Lower leg skin (tissue), 3 donors: ENCODE results near the gene RASGEF1B.

Experiments
- CTCF ChIP-seq, 3 donors: fragments of 450-650 bp; IDR thresholded peaks; one replicate each; pipeline ENCODE4 v1.5.1; 2016; ENCODE audit warnings: antibody characterized with exemption in 3 of 3, mild to moderate bottlenecking in 3 of 3, moderate library complexity in 2 of 3
- POLR2A ChIP-seq, 2 donors: fragments of 450-650 bp; IDR thresholded peaks; one replicate each; pipeline ENCODE4 v1.6.1; 2016 to 2017; ENCODE audit warnings: antibody characterized with exemption in 2 of 2, mild to moderate bottlenecking in 1 of 2, moderate library complexity in 1 of 2

- TF ChIP-seq CTCF (IDR thresholded peaks at IDR 0.05) (no peak), POLR2A (IDR thresholded peaks at IDR 0.05) (no peak)
Observed at GRCh38 chr4:81492606-81493230, 21.0 kb upstream of the RASGEF1B start.
